ENCODE data around the gene SPAG17.

DNA sequence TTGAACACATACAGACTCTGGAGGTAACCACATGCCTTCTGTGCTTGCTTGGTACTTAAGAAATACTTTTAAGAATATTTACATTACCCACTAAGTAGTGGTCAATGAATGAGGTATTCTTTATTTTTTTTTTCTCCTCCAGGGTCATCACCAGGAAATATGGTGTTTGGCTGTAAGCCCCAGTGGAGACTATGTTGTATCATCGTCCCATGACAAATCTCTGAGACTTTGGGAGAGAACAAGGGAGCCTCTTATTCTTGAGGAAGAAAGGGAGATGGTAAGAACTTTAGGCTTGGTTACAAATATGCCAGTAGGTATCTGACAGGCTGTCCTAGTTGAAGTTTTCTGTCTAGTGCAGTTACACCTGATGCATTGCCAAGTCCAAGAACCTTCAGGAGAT is 232.6 kb downstream of the SPAG17 start:
- TF ChIP-seq, protein P1, sequence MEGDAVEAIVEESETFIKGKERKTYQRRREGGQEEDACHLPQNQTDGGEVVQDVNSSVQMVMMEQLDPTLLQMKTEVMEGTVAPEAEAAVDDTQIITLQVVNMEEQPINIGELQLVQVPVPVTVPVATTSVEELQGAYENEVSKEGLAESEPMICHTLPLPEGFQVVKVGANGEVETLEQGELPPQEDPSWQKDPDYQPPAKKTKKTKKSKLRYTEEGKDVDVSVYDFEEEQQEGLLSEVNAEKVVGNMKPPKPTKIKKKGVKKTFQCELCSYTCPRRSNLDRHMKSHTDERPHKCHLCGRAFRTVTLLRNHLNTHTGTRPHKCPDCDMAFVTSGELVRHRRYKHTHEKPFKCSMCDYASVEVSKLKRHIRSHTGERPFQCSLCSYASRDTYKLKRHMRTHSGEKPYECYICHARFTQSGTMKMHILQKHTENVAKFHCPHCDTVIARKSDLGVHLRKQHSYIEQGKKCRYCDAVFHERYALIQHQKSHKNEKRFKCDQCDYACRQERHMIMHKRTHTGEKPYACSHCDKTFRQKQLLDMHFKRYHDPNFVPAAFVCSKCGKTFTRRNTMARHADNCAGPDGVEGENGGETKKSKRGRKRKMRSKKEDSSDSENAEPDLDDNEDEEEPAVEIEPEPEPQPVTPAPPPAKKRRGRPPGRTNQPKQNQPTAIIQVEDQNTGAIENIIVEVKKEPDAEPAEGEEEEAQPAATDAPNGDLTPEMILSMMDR (conservative IDR thresholded peaks at IDR 0.05; ENCODE audit: low read depth, low read length): no peak
- TF ChIP-seq EZH2 (IDR thresholded peaks at IDR 0.05; ENCODE audit: borderline replicate concordance, low read depth, low read length, poor library complexity, severe bottlenecking): no peak
